ENCODE data around the gene EMC9.

Gene EMC9

DNA sequence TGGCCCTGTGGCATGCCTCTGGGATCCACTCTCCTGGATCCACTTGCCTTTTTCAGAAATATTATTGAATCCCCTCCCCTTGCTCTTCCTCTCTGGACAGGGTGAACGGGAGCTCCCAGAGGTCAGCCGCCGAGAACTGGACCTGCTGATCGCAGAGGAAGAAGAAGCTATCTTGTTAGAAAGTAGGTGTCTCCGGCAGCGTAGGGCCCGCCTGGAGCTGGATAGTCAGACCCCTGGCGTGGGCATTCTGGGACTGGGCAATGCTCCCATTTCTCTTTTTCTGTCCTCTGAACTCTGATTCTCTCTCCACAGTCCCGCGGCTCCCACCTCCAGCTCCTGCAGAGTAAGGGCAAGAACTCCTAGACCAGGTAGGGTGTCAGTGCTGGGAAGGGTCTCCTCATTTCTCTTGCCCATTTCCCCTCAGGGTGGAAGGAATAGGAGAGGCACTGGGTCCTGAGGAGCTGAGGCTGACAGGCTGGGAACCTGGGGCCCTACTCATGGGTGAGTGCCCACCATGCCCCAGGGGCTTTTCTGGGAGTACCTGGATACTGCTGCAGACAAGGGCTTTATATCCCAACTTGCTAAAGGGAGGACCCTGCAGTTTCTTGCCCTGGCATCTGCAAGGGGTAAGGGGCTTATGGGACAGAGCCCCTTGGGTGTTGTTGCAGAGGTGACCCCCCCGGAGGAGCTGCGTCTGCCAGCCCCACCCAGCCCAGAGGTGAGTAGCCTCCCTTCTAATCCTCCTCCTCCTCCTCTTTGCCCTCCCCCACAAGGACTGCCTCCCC is 35.8 kb upstream of the EMC9 start:
- DNase-seq: no peak

DNA sequence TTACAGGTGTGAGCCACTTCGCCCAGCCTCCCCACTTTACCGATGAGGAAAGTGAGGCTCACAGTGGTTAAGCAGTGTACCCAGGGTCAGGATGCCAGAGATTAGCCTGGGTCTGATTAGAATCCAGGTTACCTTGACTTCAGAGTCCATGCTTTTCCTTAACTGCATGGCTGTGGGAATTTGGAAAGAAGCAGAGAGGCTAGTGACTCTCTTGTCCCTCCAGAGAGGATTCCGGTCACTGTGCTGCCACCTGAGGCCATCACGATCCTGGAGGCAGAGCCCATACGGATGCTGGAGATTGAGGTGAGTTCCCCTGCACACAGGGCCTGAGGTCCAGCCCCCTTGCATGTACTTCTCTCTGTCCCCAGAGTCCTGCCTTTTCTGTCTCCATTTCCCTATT is 35.2 kb upstream of the EMC9 start:
- no peak for DNase-seq

DNA sequence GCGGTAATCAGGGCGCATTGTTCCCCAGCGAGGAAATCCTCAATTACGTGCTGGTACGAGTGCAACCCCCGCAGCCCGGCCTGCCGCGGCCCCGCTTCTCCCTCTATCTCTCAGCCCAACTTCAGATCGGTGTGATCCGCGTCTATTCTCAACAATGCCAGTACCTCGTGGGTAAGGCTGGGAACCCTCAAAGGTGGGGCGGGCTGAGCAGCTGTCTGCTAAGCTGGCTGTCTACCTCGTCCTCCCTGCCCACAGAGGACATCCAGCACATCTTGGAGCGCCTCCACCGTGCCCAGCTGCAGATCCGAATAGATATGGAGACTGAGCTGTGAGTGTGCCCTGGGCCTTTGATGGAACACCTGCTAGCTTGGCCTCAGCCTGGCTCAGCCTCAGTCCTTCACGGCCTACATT is 31.5 kb upstream of the EMC9 start:
- no peak for DNase-seq

DNA sequence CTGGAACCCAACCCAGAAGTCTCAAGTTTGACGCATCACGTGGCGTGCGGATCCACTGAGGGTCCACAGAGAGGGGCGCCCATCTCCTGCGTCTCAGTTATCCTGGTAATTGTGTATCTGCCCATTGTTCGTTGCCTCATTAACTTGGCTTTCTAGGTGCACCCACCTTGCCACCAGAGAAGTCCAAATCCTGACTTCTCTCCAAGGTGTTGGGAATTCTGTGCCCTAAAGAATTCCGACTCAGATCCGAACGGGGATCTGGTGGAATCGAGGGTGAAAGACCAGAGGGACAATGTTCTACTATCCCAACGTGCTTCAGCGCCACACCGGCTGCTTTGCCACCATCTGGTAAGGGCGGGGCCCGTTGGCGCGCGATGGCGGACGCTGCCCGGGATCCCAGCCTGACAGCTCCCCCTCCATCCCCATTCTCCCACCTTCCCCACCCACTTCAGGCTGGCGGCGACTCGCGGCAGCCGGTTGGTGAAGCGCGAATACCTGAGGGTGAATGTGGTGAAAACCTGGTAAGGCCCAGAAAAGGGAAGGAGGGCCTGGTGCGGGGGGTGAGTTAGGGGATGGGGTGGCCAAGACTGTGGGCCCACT is 31.0 kb upstream of the EMC9 start:
- DNase-seq: no peak

DNA sequence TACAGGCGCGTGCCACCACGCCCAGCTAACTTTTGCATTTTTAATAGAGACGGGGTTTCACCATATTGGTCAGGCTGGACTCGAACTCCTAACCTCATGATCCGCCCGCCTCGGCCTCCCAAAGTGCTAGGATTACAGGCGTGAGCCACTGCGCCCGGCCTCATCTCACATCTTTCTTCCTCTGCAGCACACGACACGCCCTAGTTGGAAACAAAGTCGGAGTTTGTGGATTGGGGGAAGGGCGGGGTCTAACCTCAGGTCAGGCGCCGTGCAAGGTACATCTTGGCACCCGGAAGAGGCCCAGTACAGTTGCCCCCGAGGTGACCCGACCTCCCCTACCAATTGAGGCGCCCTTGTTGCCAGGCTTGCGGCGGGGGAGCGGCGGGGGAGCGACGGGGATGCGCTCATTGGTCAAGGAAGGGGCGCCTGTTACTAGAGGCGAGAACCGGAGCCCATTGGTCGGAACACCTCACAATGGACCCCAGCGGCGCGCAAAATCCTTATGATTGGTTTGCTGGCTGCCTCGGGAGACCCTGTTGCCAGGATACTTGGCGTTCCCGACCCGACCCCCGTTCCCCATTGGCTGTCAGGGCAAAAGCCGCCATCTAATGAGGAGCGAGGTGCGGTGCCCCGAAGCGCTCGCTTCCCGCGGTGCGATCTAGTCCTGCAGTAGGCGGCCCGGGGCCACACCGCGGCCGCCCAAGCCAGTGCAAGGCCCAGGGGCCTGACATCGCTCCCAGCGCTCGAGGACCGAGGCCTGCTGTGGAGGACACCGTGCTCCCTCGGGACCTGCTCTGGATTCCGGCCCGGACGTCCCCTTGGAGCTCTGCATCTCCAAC is 30.2 kb upstream of the EMC9 start, which contains the start of gene REC8:
Gene REC8, plus strand, starts transcription at position 659 of the 839 bp plus-strand sequence. CDS start 473 bp downstream, outside the sequence.
- DNase-seq: no peak

DNA sequence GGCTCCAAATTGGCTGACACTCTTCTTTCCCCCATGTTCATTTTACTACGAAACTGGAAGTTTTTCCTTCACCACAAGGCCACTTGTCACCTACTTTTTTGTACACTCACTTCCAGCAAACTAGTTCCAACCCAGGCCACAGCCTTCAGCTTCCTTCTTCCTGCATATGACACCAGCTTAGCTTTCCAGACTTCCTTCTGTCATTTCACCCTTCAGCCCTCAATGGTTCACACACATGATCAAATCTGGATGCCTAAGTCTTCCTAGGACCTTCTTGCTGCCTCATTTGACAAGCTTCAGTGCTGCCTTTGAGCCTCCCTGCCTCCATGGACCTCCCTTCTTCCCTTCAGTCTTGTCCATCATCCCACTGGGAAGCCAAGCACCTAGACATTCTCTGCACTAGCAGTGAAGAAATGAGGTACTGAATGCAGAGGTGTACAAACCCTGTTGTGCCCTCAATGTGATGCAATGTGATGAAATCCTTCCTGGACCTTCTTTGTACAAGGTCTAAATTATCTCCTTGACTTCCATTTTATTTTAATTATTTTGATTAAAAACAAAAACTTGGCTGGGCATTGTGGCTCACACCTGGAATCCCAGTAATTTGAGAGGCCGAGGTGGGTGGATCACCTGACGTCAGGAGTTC is 26.2 kb upstream of the EMC9 start:
- DNase-seq: peak; percentile 3 to 32

DNA sequence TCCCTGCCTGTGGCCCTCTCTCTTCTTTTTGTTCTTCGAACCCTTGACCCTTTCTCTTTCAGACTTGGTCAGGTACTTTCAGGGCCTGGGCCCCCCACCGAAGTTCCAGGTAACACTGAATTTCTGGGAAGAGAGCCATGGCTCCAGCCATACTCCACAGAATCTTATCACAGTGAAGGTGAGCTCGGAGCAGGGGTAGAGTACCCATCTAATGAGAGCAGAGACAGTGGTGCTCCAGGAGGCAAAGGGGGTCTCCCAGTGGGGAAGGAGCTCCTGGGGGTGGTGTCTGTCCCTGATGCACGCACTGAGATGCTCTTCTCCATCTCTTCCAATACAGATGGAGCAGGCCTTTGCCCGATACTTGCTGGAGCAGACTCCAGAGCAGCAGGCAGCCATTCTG is 24.4 kb upstream of the EMC9 start:
- no peak for DNase-seq

DNA sequence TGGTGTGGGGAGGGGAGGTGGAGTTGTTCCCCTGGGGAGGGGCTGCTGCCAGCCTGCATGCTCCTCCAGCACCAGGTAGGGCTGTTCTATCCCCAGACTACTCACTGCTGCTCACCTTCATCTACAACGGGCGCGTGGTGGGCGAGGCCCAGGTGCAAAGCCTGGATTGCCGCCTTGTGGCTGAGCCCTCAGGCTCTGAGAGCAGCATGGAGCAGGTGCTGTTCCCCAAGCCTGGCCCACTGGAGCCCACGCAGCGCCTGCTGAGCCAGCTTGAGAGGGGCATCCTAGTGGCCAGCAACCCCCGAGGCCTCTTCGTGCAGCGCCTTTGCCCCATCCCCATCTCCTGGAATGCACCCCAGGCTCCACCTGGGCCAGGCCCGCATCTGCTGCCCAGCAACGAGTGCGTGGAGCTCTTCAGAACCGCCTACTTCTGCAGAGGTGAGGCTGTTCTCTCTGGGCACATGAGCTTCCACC is 23.2 kb upstream of the EMC9 start:
- no peak for DNase-seq

DNA sequence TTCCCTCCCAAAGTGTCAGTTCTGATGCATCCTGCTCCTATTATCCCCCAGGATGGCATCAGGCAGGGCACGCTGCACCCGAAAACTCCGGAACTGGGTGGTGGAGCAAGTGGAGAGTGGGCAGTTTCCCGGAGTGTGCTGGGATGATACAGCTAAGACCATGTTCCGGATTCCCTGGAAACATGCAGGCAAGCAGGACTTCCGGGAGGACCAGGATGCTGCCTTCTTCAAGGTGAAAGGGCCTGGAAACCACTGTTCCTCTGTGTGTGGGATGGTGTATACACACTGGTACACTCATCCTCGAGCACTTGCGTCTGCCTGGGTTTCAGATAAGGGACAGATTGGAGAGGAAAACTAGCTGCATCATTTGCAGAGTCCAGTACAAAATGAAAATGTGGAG is 20.7 kb upstream of the EMC9 start:
- DNase-seq: no peak

DNA sequence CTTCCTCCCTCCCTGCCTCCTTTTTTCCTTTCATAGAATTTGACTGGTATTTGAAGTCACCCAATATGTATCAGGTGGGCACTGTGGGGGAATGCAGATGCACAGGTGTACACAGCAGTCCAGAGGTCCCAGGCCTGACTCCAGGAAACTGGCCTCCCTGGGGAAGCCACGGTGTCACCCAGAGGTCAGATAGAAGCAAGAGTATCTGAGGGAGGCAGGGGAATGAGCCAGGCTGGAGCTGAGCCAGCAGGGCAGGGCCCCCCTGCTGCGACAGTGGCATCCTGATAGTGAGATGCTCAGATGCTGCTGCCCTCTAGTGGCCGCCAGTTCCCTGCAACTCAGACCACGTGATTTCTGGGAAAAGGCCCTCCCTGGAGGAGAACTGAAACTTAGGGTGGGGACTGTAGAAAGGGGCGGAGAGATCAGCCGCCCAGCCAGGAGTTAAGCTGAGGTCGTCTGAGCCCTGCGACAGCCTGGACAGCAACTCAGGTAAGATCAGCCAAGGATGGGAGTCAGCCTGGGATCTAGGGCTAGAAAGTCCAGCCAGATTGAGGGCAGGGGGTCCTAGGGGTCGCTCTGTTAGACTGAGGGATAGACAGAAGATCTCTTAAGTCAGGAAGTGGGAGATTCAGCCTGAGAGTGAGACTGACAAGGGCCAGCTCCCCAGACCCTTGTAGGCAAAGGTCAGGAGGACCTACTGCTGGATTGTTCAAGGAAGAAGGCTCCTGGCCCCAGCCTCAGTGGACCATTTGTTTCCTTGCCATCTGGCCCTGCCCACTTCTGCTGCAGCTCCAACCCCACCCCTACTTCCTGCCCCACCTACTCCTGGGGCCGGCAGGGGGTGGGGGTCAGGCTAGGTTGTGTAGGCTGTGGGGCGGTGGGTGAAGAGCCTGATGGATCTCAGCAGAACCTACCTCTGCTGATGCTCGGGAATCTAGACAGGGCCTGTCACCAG is 19.7 kb upstream of the EMC9 start, which contains the start of gene IRF9:
Gene IRF9, plus strand, starts transcription at position 416 of the 955 bp plus-strand sequence. CDS start 880 bp downstream, outside the sequence.
- peak; percentile 96 to 97 for DNase-seq

DNA sequence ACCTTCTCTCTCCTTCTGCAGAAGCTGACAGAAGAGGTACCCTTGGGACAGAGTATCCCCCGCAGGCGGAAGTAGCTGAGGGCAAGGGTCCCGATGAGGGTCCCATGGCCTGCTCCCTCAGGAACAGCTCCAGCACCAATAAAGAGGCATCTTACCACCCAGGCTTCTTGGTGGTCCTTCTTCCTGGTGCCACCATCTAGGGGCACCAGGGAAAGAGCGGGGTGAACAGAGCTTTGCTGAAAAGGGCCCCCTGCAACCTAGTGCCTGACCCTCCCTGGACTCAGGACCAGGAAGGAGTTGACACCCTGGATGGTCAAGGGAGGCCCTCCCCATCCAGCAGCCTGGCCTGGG is 19.1 kb upstream of the EMC9 start:
- no peak for DNase-seq

DNA sequence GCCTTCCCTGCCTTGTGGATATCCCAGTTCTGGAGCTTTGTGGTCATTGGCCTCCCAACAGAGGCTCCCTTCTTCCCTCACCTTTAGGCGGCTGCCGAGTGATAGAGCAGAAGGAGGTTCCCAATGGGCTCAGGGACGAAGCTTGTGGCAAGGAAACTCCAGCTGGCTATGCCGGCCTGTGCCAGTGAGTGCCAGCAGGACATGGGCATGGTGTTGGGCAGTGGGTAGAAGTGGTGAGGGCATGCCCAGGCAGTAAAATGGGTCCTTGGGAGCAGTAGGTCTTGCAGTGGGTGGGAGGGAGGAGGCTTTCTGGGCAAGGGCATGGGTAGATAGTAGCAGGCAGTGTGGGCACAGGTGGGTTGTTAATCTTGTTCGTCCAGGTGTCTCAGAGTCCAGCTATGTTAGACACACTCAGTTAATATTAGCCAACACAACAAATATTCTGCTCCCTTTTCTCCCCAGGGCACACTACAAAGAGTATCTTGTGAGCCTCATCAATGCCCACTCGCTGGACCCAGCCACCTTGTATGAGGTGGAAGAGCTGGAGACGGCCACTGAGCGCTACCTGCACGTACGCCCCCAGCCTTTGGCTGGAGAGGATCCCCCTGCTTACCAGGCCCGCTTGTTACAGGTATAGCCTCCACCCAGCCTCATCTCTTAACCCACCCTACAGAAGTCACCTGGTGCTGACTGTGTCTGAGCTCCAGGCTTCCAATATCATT is 18.5 kb upstream of the EMC9 start:
- no peak for DNase-seq

DNA sequence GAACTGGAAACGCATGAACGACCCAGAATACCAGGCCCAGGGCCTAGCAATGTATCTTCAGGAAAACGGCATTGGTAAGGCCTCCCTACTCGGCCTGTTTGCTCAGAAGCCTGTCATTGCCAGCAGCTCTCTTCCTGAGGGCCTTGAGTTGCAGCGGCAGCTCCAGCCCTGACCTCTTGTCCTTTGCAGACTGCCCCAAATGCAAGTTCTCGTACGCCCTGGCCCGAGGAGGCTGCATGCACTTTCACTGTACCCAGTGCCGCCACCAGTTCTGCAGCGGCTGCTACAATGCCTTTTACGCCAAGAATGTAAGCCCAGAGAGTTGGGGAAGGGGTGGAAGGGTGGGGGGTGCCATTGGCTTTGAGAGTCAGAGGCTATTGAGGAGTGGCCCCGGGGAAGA is 15.9 kb upstream of the EMC9 start:
- DNase-seq: no peak

DNA sequence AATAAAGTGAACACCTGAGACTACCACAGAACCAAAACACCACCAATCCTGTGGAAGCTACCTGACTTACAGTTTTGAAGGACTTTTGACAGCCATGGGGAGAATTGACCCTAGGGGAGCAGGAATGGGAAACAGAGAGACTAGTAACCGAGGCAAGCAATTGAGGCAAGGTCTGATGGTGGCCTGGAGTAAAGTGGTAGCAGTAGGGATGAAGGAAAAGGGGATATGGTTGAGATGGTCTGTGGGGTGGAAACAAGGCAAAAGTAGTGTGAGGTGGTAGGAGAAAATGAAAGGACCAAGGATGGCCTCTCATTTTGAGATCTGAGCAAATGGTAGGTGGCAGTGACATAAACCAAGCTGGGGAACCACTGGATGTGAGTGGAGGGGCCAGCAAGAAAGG is 15.4 kb upstream of the EMC9 start:
- DNase-seq: no peak

DNA sequence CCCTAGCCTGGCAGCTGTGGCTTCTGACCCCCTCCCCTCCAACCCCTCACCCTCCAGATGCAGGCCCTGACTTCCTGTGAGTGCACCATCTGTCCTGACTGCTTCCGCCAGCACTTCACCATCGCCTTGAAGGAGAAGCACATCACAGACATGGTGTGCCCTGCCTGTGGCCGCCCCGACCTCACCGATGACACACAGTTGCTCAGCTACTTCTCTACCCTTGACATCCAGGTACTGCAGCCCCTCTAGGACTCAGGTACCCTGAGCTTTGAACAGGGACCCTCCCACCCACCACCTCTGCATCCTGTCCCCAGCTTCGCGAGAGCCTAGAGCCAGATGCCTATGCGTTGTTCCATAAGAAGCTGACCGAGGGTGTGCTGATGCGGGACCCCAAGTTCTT is 13.7 kb upstream of the EMC9 start:
- no peak for DNase-seq

DNA sequence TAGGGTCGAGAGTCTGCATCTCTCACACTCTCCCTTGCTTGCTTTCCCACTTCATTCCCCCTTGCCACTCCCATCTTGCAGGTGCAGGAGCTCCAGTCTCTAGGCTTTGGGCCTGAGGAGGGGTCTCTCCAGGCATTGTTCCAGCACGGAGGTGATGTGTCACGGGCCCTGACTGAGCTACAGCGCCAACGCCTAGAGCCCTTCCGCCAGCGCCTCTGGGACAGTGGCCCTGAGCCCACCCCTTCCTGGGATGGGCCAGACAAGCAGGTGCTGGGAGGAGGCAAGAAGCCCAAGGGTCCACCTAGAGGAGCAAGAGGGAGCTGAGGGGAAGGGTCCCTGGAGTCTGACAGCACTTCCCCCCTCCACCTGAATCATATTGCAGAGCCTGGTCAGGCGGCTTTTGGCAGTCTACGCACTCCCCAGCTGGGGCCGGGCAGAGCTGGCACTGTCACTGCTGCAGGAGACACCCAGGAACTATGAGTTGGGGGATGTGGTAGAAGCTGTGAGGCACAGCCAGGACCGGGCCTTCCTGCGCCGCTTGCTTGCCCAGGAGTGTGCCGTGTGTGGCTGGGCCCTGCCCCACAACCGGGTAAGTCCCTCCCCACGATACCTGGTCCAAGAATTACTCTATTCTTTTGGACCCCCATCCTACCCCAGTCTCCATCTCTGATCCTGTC is 10.2 kb upstream of the EMC9 start:
- no peak for DNase-seq

DNA sequence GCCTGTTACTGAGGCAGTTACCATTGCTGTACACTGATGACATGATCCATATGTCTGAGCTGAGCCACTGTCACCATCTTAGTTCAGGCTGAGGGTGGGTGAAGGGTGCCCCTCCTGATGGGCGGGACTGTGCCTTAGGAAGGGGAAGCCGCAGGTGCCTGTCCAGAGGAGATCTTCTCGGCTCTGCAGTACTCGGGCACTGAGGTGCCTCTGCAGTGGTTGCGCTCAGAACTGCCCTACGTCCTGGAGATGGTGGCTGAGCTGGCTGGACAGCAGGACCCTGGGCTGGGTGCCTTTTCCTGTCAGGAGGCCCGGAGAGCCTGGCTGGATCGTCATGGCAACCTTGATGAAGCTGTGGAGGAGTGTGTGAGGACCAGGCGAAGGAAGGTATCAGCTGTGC is 9.6 kb upstream of the EMC9 start:
- no peak for DNase-seq

DNA sequence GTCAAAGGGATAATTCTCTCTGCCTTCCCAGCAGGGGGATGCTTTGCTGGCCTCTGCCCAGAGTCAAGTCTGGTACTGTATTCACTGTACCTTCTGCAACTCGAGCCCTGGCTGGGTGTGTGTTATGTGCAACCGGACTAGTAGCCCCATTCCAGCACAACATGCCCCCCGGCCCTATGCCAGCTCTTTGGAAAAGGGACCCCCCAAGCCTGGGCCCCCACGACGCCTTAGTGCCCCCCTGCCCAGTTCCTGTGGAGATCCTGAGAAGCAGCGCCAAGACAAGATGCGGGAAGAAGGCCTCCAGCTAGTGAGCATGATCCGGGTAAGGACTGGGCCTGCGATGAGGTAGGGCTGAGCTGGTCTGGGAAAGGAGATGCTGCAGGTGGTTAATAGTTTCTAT is 9.2 kb upstream of the EMC9 start:
- no peak for DNase-seq

DNA sequence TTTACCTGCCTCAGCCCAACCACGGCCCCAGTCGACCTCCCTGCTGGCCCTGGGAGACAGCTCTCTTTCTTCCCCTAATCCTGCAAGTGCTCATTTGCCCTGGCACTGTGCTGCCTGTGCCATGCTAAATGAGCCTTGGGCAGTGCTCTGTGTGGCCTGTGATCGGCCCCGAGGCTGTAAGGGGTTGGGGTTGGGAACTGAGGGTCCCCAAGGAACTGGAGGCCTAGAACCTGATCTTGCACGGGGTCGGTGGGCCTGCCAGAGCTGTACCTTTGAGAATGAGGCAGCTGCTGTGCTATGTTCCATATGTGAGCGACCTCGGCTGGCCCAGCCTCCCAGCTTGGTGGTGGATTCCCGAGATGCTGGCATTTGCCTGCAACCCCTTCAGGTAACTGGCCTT is 8.7 kb upstream of the EMC9 start:
- DNase-seq: no peak

DNA sequence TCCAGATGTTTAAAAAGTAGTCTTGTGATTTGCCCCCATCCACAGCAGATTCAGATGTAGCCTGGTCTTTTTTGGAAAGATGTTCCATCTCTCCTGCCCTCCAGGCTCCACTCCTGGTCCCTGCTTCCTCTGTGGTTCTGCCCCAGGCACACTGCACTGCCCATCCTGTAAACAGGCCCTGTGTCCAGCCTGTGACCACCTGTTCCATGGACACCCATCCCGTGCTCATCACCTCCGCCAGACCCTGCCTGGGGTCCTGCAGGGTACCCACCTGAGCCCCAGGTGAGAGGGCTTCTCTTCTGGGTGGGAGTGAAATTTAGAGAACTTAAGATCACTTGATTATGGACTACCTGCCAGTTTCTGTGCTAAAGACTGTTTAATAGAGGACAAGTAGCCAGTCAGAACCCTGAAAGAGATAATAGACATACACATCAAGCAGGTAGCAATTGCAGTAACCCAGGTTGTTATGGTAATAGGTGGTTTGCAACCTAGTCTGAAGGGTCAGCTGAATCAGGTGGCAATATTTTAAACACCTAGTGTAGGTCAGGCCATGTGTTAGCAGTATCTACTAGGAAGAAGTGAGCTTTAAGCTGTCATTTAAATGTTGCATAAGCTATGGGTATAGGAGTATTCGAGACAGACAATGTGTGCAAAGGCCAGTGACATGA is 8.0 kb upstream of the EMC9 start:
- DNase-seq: no peak

Data from Kasumi-1 (cell line).